Body of pancreas (tissue), 4 donors: ENCODE results near the gene PCYT2. TPM values are rescaled to one million over a fixed set of nuclear protein-coding genes. Genes with fewer than 3 reads are reported as not detected.

Experiments used
- ATAC-seq: fragments of 150-250 bp; one replicate; pipeline ENCODE4 v1.9.1; 2016
- DNase-seq, 4 donors: peaks; one replicate each; pipeline ENCODE4 v3.0.0-alpha.2; 2019
- H3K27ac ChIP-seq, 4 donors: fragments of 200-600 bp; sonication (generic); 1 replicate in 3 of 4; 2 replicates in 1 of 4; pipeline versions ENCODE4 v1.5.1 to v1.6.1; 2016 to 2019; ENCODE audit warnings: mild to moderate bottlenecking in 1 of 4, mixed read lengths in 1 of 4, moderate library complexity in 1 of 4
- H3K27me3 ChIP-seq, 2 donors: fragments of 200-600 bp; sonication (generic); one replicate each; pipeline ENCODE4 v1.6.0; 2016; ENCODE audit warnings: mild to moderate bottlenecking in 1 of 2
- H3K36me3 ChIP-seq, 2 donors: fragments of 200-600 bp; sonication (generic); replicated peaks in 1 of 2; 2 replicates each; pipeline ENCODE4 v1.5.1; 2016; ENCODE audit warnings: low read depth in 2 of 2; ENCODE audit not compliant: insufficient read depth in 1 of 2
- H3K4me1 ChIP-seq: fragments of 200-600 bp; sonication (generic); one replicate; pipeline ENCODE4 v1.6.0; 2016
- H3K4me3 ChIP-seq, 2 donors: fragments of 200-600 bp; sonication (generic); 1 replicate in 1 of 2; 2 replicates in 1 of 2; pipeline ENCODE4 v1.5.1; 2016 to 2019
- H3K9me3 ChIP-seq, 3 donors: fragments of 200-600 bp; sonication (generic); 1 replicate in 2 of 3; 2 replicates in 1 of 3; pipeline ENCODE4 v1.5.1; 2016
- CTCF ChIP-seq, 7 experiments: fragments of 450-650 bp in 4 of 7; fragments of 200-600 bp in 3 of 7; sonication (generic) in 3 of 7; IDR thresholded peaks; one replicate each; pipeline ENCODE4 v1.5.1; 2016 to 2019; ENCODE audit warnings: antibody characterized with exemption in 7 of 7
- POLR2A ChIP-seq, 3 donors: fragments of 450-650 bp; IDR thresholded peaks; one replicate each; pipeline ENCODE4 v1.6.1; 2016; ENCODE audit warnings: antibody characterized with exemption in 3 of 3, mild to moderate bottlenecking in 2 of 3
- WGBS, 2 donors: methylation state at CpG; one replicate each; pipeline ENCODE4 v1.1.5; 2017; 5-methylcytosine and 5-hydroxymethylcytosine counted together
- intact Hi-C: fragments of 100-400 bp; cut with DNase I; formaldehyde crosslinking; loops from one replicate; pipeline ENCODE4 v1.15.1; 2023
- total RNA-seq, 2 donors: library from RNA; depleted of rRNA; stranded (reverse); fragments of >200 nt; gene quantifications; one replicate each; pipeline ENCODE4 v1.1.0, GENCODE V29; 2016

The PCYT2 gene
- total RNA-seq, 2 donors from 2014 or later, result 13.0 to 25.1 TPM

GRCh38 chr17:81905993-81906392, 5.2 kb downstream of the PCYT2 start:
- Histone ChIP-seq H3K27me3 (no peaks in the 10 kb centered on the region), H3K9me3 (no peaks in the 10 kb centered on the region), H3K4me1 (peaks cover 36% of the 10 kb centered on the region), H3K27ac (no peak overlapping the region), H3K36me3 (peaks cover 0 to 3% of the 10 kb centered on the region in 2 donors), H3K4me3 (no peak overlapping the region)
- no peak for ATAC-seq
- no peak for TF ChIP-seq POLR2A (IDR thresholded peaks at IDR 0.05)
- TF ChIP-seq CTCF (IDR thresholded peaks at IDR 0.05), result no peak
- 93 to 94% methylated on average over 6 to 9 of the region's 10 CpGs for WGBS, 2 donors
- intact Hi-C loops, result no loop called here
- no peak for DNase-seq

DNA sequence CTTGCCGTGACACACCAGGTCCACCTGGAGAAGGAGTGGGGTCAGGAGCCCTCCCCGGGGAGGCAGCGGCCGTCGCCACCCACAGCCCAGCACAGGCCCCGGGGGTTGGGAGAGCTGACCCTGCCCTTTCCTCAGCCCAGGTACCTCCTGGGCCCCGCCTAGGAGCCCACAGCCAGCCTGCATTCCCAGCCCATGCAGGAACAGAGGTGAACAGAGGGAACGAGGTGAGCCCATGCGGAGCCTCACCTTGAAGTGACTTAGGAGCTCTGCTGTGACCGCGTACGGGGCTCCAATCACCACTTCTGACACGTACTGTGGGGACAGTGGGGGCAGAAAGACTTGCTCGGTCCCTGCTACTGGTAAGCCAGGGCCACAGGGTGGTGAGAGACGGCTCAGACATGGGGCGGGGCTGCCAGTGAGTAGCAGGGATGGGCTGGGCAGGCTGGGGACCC, 5.7 kb downstream of the PCYT2 start:
- intact Hi-C loops, result no loop called here
- Histone ChIP-seq H3K27me3 (no peaks in the 10 kb centered on the region), H3K9me3 (no peaks in the 10 kb centered on the region), H3K4me3 (no peak overlapping the region), H3K36me3 (peaks cover 0 to 3% of the 10 kb centered on the region in 2 donors), H3K27ac (no peak overlapping the region), H3K4me1 (peaks cover 32% of the 10 kb centered on the region)
- ATAC-seq, result no peak
- TF ChIP-seq CTCF (IDR thresholded peaks at IDR 0.05), result no peak
- no peak for TF ChIP-seq POLR2A (IDR thresholded peaks at IDR 0.05)
- no peak for DNase-seq
- 90% methylated on average over 16 of the region's 16 CpGs; no CpG with 5 or more reads in 1 of the 2 donors for WGBS, 2 donors

GRCh38 chr17:81904600-81905423, 6.4 kb downstream of the PCYT2 start:
- ATAC-seq (no peak), DNase-seq (no peak)
- TF ChIP-seq CTCF (IDR thresholded peaks at IDR 0.05) (no peak), POLR2A (IDR thresholded peaks at IDR 0.05) (no peak)
- 92% methylated on average over 9 to 23 of the region's 28 CpGs for WGBS, 2 donors
- Histone ChIP-seq H3K4me3 (no peak overlapping the region), H3K27me3 (no peaks in the 10 kb centered on the region), H3K4me1 (peaks cover 26% of the 10 kb centered on the region), H3K9me3 (no peaks in the 10 kb centered on the region), H3K27ac (no peak overlapping the region), H3K36me3 (peaks cover 0 to 3% of the 10 kb centered on the region in 2 donors)
- intact Hi-C loops, result no loop called here

DNA sequence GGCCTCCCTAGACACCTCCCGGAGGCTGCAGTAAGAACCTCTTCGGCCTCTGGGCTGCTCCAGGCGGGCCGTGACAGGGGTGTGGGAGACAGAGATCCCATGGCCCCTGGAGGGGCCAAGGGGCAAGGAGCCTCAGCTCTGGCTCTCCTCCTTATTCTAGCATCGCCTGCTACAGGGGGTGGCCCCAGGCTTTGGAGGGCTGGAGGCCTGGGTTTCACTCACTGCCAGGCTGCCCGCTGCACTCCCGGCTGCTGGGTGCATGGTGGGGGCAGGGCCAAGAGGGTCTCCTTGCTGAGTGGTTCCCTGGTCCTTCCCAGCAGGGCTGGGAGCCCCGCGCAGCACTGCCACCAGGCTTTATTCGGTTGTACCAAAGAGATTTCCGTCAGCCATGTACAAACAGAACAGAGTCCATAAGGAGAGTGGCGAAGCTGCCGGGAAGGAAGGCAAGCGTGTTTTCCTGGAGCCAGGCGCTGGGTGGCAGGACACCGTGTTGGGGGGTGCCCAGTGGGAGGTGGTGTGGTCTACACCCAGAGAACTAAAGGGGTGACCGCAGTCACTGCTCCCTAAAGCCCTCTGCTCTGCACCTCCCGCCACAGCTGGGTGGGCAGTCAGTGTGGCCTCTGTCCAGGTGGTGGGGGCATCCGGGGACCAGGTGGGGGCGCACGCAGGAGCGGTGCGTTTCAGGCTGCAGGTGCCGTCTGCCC, 7.2 kb downstream of the PCYT2 start:
- Histone ChIP-seq H3K9me3 (no peaks in the 10 kb centered on the region), H3K27ac (no peak overlapping the region), H3K4me3 (no peak overlapping the region), H3K27me3 (no peaks in the 10 kb centered on the region), H3K4me1 (peaks cover 18% of the 10 kb centered on the region), H3K36me3 (peaks cover 0 to 3% of the 10 kb centered on the region in 2 donors)
- intact Hi-C loops, result no loop called here
- no peak for TF ChIP-seq CTCF (IDR thresholded peaks at IDR 0.05)
- TF ChIP-seq POLR2A (IDR thresholded peaks at IDR 0.05), result no peak
- DNase-seq (no peak), ATAC-seq (no peak)
- WGBS, 2 donors, result 93 to 100% methylated on average over 6 to 24 of the region's 24 CpGs
